HG02763 (cell line): ENCODE data around the gene XPO4.
"Not testable (repeated sequence)": the region's sequence is repeated elsewhere in the genome, so short reads cannot be mapped to it uniquely, and the experiment has no call there.

Experiments used
- ATAC-seq: cut with Tn5 transposase; IDR thresholded peaks from one replicate; pipeline ENCODE4 v1.9.1; 2021; ENCODE audit warnings: mild to moderate bottlenecking, moderate library complexity; ENCODE audit not compliant: unreplicated experiment

Gene XPO4

DNA sequence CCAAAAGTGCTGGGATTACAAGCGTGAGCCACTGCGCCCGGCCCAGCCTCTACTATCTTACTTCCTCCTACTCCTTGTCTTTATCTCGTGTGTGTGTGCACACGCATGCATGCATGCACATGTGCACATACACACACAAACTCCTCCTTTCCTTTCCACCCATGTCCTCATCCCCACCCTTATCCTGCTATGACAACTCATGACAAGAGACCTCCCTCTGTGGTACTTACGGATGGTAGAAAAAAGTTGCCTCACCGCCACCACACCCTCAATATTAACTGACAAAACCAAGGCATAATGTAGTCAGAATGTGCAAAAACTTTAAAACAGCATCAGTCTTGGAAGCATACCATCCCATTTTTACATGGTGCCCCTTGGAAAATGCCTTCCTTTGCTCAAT lies 112.9 kb downstream of the XPO4 start:
- ATAC-seq = no peak

DNA sequence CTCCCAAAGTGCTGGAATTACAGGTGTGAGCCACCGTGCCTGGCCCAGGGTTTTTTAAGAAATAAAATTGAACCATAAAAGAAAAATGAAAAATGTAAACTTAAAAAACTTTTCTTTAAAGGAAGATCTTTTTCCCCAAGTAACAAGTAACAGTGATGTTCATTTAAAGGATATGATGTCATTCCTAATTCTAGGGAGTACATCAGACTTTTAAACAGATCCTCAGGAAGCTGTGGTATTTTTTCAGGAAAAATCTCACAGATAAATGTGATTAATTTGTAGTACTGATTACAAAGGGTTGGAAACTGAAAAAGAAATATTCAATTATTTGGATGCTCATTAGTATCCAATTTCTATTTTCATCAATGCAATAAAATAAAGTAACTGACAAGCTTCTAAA lies 114.2 kb downstream of the XPO4 start:
- ATAC-seq = no peak

DNA sequence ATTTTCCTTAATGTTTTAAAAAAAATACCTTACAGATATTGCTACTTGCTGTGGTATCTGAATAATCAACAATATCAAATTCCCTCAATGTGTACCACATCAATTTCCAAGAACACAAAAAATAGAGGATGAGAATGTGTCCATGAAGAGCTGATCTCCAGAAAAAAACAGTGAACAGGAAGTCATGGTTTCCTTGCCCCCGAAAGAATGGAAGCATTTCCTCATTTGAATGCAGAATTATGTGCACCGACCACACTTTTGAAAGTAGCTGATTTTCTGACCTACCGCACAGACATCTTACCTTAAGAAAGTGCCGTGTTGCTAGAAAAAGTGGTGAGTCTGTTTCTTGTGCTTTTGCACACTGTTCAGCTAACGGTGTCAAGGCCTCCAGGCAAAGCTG lies 115.4 kb downstream of the XPO4 start:
- ATAC-seq = no peak

DNA sequence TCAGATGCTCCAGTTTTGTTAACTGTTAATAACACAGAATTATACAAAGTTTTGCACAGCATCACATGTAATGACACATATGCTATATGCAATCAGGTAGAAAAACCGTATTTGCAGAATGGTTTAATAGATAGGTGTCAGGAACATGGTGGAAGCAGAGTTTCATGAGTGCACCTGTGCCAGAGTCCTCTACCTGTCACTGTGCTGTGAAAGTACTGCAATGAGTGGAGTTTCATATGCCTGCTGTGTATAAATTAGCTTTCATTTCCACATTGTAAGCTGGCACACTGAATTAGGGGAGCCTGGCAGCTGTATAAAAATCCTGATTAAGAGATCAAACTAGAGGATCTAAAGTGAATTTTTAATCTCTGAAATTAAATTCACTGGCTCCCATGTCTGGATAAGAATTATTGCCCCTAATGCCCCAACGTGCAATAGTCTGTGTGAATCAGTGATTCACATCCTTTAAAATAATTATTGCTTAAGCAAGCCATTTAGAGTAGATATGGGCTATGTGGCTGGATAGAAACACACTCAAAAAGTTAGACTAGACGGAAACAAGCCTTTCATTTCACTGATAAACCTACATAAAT lies 120.3 kb downstream of the XPO4 start:
- ATAC-seq = no peak

DNA sequence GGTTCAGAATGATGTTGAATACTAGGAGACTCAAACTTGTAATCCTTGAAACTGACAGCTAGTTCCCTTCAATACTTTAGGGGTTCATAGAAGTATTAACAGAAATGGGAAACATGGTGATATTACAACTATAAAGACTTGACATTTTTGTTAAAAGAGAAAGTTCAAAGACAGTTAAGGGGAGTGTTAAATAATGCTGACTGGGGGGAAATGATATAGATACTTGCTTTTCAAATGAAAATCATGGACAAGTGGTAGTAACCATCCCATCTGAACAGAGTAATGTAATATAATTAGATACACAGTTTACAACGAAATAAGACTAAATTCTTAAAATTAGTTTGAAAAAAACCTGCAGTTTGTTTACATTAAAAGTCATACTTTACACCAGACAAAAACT lies 122.2 kb downstream of the XPO4 start:
- no peak for ATAC-seq

DNA sequence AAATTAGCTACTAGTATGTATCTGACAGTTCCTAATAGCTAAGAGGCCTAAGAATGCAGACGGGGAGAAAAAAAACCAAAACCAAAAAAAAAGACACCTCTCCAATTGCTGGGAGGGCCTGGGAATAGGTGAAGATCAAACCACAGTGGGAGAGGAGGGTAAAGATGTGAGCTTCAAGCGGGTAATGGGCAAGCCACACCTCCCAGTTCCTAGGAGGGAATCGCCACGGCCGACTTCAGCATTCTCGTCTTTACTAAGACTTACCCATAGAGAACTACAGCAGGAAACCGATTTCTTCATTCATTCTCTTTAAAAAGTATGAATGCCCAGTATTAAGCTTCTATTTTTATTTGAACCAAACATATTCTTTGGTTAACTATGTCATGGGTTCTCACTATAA lies 123.1 kb downstream of the XPO4 start:
- no peak for ATAC-seq

DNA sequence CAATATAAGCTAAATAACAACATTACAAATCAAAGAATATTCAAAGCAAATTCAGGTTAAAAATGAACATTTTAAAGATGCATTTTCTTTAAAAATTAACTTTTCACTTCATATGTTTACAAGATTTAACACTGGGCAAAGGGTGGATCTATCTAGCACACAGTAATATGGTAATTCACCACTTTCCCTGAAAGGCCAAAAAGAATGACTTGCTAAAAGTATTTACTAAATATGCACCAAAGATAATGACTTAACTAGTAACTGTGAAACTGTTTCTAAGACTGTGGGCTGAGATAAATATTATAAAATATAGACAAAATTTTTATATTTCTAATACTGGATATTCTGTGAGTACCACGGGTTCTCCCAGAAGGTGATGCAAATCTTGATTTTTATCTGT lies 124.2 kb downstream of the XPO4 start:
- no peak for ATAC-seq

DNA sequence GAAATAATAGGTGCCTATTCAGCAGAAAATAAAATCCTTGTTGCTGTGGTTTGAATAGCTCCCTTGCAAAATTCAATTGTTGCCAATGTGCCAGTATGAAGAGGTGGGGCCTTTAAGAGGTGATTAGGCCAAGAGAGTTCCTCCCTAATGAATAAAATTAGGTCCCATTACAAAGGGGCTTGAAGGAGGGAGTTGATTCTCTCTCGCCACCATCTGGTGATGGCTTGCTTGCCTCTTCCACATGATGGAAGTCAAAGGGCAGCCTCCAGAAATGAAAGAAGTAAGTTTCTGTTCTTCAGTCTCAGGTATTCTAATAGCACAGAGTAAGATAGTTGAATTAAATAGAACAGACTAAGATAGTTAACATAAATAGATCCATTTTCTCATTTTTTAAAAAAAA lies 125.8 kb downstream of the XPO4 start:
- no peak for ATAC-seq

DNA sequence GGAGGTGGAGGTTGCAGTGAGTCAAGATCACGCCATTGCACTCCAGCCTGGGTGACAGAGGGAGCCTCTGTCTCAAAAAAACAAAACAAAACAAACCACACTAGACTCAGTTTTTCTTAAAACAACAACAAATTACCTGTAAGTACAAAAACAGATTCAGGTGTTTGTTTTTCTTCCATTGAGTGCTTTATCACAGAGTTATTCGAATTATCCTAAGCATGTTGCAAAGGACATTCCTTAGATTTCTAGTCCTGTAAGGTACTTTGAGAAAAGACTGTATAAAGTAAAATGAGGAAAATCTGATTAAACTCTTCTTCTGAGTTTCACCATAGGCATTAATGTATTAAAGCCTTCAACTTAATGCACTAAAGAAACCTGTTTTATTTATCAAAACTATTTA lies 126.6 kb downstream of the XPO4 start:
- no peak for ATAC-seq

DNA sequence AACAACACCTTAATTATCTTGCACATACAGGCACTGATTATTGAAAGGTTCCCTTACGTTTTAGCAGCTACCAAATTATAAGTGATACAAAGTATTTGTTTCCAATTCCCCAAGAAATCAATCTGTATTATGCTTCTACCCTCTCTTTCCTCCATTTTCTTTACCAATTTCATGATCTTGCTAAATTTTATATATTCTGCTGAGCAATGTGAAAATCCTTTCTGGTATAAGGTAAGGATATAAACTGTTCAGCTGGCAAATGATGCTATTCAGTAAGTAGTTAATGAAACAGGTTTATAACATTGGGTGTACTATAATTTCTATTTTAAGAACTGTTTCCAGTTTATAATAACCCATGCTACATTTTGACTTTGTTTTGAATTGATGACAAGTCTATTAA lies 127.8 kb downstream of the XPO4 start:
- ATAC-seq = no peak

DNA sequence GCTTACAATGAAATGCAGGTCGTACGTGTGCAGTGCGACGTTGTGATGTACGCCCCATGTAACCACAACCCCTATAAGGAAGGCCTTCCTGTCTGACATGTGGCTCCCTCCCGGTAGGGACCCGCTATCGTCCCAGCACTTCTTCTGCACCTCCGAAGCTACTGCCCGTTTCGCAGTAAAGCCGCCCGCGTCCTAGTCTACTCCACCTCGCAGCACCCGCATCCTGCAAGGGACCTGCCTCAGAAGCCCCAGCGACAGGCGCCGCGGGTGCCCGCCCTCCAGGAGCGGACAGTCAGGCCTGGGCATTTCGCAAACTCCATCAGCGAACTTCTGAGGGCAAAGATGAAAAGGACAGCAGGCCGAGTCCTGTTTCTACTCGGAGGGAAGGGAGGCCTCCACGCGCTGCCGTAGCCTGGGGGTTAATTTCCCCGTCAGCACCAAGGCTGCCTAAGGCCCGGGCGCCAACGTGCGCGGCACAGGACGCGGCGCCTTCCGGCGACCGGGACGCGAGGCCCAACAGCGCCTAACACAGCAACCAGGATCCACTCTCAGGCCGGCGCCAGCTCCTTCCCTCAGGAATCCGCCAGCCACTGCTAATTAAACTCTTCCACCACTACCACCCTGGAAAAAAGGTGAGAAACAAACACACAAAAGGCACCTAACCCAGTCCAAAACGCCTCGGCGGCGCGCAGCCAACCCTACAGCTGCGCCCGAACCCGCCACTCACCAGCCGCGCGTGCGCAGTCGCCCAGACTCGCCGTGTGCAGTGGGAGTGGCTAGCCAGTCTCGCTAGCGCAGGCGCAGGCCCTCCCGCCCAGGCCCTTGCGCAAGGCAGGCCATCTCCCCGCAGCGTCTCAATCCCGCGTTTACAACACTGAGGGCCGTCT lies 129.1 kb downstream of the XPO4 start, which contains the start of gene EEF1AKMT1:
EEF1AKMT1 (minus strand) TSS at position 768 of the 887 bp plus-strand sequence. CDS start 16,363 bp downstream, outside the sequence.
- ATAC-seq = peak; percentile 91

DNA sequence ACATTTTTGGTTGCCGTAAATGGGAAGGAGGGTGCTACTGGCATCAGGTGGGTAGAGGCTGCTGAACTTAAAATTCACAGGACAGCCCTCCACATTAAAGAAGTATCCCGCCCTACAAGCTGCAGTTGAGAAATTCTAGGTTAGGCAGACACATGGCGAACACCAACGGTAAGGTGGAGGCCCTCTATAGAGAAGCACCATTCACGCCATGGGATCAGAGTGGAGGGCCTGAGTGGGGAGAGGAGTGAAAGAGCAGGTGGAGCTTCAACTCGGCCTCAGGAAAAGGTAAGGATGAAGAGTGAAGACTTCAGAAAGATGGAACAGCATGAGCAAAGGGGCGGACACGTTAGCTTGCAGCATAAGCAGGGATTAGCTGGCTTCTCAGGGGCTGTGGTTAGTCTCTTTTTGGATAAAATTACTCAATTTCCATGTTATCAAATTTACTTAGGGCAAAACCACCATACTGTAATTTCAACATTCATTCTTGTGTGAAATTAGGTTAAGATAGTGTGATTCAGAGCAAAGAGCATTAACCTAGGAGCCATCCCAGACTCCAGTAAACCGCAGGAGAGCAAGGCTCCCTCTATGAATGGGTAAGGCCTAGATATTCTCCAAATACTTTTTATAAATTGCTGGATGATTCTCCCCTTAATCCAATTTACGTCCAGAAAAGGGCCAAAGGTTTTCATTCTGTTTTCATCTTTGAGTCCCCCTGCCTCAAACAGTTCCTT lies 130.0 kb downstream of the XPO4 start:
- ATAC-seq = no peak

DNA sequence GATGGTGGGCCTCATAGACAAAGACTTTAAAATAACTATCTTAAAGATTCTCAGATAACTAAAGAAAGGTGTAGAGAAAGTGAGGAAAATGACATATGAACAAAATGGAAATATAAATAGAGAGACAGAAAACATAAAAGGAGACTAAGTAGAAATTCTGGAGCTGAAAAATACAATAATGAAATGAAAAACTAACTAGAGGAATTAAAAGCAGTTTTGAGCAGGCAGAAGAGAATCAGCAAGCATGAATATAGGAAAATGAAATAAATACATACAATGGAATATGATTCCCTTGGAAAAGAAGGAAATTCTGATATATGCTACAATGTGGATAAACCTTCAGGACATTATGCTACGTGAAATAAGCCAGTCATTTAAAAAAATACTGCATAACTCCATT lies 132.7 kb downstream of the XPO4 start:
- no peak for ATAC-seq

DNA sequence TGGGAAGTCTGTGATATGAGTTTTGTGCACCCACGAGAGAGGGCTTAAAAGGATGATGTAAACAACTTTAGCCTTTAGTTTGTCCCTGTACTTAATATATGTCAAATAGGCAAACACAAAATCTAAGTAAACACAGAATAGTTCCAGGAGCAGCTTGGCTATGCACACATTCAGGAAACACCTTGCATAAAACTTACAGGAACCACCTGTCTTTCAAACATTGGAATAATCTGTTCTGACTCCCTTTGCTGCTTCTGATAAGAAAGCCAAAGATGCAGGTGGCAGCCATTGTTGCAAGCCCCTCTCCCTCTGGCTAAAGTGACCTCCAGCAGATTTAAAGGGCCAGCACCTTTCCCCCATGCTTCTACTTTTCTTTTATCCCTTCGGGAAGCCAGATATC lies 133.5 kb downstream of the XPO4 start:
- ATAC-seq = no peak

DNA sequence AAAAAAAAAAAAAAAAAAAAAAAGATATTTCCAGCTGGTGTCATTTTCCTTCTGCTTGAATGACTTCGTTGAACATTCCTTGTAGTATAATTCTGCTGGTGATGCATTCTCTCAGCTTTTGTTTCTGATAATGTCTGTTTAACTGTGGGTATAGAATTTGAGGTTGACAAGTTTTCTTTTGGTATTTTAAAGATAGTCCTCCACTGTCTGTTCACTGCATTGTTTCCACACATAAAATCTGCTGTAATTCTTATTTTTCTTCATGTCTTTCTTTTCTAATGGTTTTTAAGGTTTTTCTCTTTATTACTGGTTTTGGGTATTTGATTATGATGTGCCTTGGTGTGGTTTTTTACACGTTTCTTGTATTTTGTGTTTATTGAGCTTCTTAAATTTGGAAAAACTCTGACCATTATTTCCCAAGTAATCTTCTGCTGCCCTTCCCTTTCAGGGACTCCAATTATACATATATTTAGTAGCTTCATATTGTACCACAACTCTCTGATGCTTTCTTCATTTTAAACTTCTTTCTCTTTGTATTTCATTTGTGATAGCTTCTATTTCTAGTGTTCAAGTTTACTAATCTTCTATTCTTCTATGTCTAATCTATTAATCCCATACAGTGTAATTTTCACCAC lies 135.1 kb downstream of the XPO4 start:
- ATAC-seq = no peak

DNA sequence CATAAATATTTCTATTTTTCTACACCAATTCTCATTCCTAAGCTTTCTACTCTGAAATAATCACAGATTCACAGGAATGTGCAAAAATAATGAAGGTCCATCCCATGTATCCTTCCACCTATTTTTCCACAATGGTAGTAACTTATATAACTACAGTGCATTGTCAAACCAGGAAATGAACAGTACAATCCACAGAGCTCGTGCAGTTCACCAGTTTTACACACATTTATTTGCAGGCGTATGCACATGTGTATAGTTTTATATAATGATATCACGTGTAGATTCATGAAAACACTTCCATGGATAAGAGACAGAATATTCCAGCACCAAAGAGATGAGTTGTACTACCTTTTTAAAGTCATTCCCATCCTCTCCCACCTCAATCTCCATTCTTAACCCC lies 141.7 kb downstream of the XPO4 start:
- no peak for ATAC-seq

DNA sequence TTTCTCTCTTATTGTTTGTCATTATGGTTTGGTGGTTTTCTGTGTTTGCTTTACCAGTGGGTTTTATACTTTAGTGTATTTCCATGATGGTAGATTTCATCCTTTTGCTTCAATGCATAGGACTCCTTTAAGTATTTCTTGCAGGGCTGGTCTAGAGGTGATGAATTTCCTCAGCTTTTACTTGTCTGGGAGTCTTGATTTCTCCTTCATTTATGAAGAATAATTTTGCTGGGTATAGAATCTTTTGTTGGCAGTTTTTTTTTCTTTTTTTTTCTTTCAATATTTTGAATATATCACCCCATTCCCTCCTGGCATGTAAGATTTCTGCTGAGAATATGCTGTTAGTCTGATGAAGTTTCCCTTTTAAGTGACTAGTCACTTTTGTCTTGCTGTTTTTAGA lies 148.5 kb downstream of the XPO4 start:
- ATAC-seq = no peak

DNA sequence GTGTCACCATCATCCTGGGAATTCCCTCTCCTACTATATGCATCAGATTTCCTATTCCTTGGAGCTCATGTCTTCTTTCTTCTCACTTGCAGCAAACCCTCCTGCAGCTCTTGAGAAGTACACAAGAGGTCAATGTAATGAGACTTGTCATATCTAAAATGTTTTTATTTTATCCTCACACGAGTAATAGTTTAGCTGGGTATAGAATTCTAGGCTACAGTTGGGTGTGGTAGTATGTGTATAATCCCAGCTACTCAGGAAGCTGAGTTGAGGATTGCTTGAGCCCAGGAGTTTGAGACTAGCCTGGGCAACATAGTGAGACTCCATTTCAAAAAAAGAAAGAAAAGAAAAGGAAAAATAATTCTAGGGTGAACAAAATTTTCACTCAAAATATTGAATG lies 153.2 kb downstream of the XPO4 start:
- ATAC-seq = no peak

DNA sequence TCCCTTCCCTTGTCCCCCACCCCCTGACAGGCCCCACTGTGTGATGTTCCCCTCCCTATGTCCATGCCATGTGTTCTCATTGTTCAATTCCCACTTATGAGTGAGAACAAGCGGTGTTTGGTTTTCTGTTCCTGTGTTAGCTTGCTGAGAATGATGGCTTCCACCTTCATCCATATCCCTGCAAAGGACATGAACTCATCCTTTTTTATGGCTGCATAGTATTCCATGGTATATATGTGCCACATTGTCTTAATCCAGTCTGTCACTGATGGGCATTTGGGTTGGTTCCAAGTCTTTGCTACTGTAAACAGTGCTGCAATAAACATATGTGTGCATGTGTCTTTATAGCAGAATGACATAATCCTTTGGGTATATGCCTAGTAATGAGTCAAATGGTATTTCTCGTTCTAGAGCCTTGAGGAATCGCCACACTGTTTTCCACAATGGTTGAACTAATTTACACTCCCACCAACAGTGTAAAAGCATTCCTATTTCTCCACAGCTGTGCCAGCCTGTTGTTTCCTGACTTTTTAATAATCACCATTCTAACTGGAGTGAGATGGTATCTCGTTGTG lies 158.6 kb downstream of the XPO4 start:
- not testable (repeated sequence) for ATAC-seq

DNA sequence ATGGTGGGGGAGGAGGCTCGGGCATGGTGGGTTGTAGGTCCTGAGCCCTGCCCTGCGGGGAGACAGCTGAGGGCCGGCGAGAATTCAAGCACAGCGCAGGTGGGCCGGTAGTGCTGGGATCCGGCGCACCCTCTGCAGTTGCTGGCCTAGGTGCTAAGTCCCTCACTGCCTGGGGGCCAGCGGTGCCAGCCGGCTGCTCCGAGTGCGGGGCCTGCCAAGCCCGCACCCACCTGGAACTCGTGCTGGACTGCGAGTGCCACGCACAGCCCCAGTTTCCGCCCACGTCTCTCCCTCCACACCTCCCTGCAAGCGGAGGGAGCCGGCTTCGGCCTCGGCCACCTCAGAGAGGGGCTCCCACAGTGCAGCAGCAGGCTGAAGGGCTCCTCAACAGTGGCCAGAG lies 162.5 kb downstream of the XPO4 start:
- ATAC-seq = no peak

DNA sequence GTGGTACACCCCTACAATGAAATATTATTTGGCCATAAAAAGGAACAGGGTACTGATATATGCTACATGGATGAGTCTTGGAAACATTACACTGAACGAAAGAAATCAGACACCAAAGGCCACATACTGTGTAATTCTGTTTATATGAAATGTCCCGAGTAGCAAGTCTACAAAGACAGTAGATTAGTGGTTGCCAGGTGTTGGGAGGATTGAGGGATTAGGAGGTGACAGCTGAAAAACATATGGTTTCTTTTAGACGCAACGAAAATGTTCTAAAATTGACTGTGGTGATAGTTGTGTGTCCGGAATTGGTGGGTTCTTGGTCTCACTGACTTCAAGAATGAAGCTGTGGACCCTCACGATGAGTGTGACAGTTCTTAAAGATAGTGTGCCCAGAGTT lies 163.9 kb downstream of the XPO4 start:
- no peak for ATAC-seq
